Measurements from ENCODE around the gene RPUSD1. TPM values are rescaled to one million over a fixed set of nuclear protein-coding genes. Genes with fewer than 3 reads are reported as not detected.
"Not testable (repeated sequence)": the region's sequence is repeated elsewhere in the genome, so short reads cannot be mapped to it uniquely, and the experiment has no call there.

The RPUSD1 gene
- polyA plus RNA-seq, 2 of the 4 experiments (the other 2 are of a cell fraction): 10.6 to 29.3 TPM

- TF ChIP-seq, protein P1, sequence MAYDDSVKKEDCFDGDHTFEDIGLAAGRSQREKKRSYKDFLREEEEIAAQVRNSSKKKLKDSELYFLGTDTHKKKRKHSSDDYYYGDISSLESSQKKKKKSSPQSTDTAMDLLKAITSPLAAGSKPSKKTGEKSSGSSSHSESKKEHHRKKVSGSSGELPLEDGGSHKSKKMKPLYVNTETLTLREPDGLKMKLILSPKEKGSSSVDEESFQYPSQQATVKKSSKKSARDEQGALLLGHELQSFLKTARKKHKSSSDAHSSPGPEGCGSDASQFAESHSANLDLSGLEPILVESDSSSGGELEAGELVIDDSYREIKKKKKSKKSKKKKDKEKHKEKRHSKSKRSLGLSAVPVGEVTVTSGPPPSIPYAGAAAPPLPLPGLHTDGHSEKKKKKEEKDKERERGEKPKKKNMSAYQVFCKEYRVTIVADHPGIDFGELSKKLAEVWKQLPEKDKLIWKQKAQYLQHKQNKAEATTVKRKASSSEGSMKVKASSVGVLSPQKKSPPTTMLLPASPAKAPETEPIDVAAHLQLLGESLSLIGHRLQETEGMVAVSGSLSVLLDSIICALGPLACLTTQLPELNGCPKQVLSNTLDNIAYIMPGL (CRISPR knock-in tag; IDR thresholded peaks at IDR 0.05; ENCODE audit: borderline replicate concordance): no peak
- no peak for TF ChIP-seq FOSL2 (IDR thresholded peaks at IDR 0.05)
- no peak for TF ChIP-seq FOSL2 (CRISPR knock-in tag; IDR thresholded peaks at IDR 0.05)
- TF ChIP-seq HOXB13 (CRISPR knock-in tag; IDR thresholded peaks at IDR 0.05; ENCODE audit: low read depth): no peak
- TF ChIP-seq RCOR1 (IDR thresholded peaks at IDR 0.05; ENCODE audit: low read depth, low read length): no peak
- no peak for TF ChIP-seq USF2 (IDR thresholded peaks at IDR 0.05)
- TF ChIP-seq RARB (CRISPR knock-in tag; IDR thresholded peaks at IDR 0.05): no peak
- TF ChIP-seq HDAC2 (IDR thresholded peaks at IDR 0.05): no peak
- no peak for TF ChIP-seq PHF8 (IDR thresholded peaks at IDR 0.05; ENCODE audit: borderline replicate concordance, low read depth)
- no peak for DNase-seq (ENCODE audit: low read depth in 1 of 2, low spot score in 1 of 2)
- Histone ChIP-seq H3K27ac (no peak overlapping the region), H3K4me1 (no peaks in the 10 kb centered on the region), H3K9me3 (no peaks in the 10 kb centered on the region), H3K4me2 (no peak overlapping the region), H3K4me3 (no peak overlapping the region)
- no peak for ATAC-seq
- no peak for FAIRE-seq
- ChIA-PET CTCF (interaction anchor here (2.0 to 3.3 kb wide), 2 partner anchors 9 to 31 kb away, joined by 6 to 26 read pairs; no protein-coding TSS in a partner anchor), POLR2A (no interaction called here)
- WGBS (ENCODE audit: missing lambda C conversion rate): 87% methylated on average over 9 of the region's 9 CpGs
These were observed 11.4 kb downstream of the RPUSD1 start for GRCh38 chr16:776824-777223.

DNA sequence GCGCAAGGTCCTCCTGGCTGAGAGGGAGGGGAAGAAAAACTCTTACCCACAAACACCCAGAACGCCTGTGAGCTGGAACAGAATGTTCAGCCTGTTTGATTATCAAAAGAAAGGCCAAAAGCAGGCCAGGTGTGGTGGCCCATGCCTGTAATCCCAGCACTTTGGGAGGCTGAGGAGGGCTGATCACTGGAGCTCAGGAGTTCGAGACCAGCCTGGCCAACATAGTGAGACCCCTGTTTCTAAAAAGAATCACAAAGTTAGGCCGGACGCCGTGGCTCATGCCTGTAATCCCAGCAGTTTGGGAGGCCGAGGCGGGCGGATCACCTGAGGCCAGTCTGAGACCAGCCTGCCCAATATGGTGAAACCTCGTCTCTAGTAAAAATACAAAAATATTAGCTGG is 11.9 kb downstream of the RPUSD1 start:
- H3K4me2 ChIP-seq; H3K4me1 ChIP-seq; POLR2A ChIA-PET; H3K4me3 ChIP-seq; H3K27ac ChIP-seq; H3K9me3 ChIP-seq; ATAC-seq; DNase-seq (ENCODE audit: low read depth in 1 of 2, low spot score in 1 of 2); FAIRE-seq: not testable (repeated sequence)
- CTCF ChIA-PET: interaction anchor here (1.1 to 3.3 kb wide), 3 partner anchors 9 to 30 kb away, joined by 3 to 26 read pairs (median 6); no protein-coding TSS in a partner anchor
- 90% methylated on average over 10 of the region's 10 CpGs for WGBS (ENCODE audit: missing lambda C conversion rate)

DNA sequence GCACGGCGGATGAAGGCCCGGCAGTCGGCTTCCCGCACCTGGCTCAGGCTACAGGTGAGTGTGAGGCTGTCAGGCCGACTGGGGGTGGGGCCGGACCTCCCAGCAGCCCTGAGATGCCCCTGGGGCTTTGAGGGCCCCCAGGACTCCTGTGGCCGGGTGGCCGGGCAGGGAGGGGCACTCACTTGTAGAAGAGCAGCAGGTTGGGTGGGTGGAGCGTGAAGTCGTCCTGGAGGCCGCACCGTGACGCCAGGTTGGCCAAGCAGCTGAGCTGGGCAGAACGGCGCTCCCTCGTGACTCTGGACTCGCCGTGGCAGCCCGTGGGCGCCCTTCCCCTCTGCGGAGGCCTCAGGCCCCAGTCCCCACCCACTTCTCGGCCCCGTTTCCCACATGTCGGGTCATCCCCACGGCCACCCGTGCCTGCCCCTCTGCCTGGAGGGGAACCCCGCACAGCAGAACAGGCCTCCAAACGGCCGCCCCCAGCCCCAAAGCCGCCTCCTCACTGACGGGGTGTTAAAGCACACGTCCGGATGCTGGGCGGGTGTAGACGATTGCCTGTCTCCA is 12.9 kb downstream of the RPUSD1 start:
- POLR2A ChIA-PET: no interaction called here
- CTCF ChIA-PET: interaction anchor here (1.1 to 3.3 kb wide), 2 partner anchors 10 to 25 kb away, joined by 3 to 26 read pairs; no protein-coding TSS in a partner anchor
- FAIRE-seq: no peak

More for the DNA sequence above, 12.9 kb downstream of the RPUSD1 start:
- H3K4me1 ChIP-seq: no peaks in the 10 kb centered on the region
- no peak overlapping the region for H3K4me3 ChIP-seq
- WGBS (ENCODE audit: missing lambda C conversion rate): 81% methylated on average over 24 of the region's 36 CpGs
- no peak overlapping the region for H3K4me2 ChIP-seq
- TF ChIP-seq CBX8 (IDR thresholded peaks at IDR 0.05) (no peak), MAZ (IDR thresholded peaks at IDR 0.05; ENCODE audit: borderline replicate concordance, low read depth, low read length) (no peak), E2F6 (IDR thresholded peaks at IDR 0.05; ENCODE audit: borderline replicate concordance, low read depth) (no peak), ELK1 (IDR thresholded peaks at IDR 0.05; ENCODE audit: low read depth, low read length) (no peak), EHF (CRISPR knock-in tag; IDR thresholded peaks at IDR 0.05) (no peak), EHMT2 (IDR thresholded peaks at IDR 0.05; ENCODE audit: low read depth) (no peak), MAFK (IDR thresholded peaks at IDR 0.05; ENCODE audit: partially characterized antibody) (no peak), NFE2L2 (conservative IDR thresholded peaks at IDR 0.05; ENCODE audit: low read length) (no peak), ZNF302 (CRISPR knock-in tag; IDR thresholded peaks at IDR 0.05) (no peak), CEBPB (IDR thresholded peaks at IDR 0.05) (no peak), FOSL2 (IDR thresholded peaks at IDR 0.05) (no peak), FOSL2 (CRISPR knock-in tag; IDR thresholded peaks at IDR 0.05) (no peak), FOXS1 (CRISPR knock-in tag; IDR thresholded peaks at IDR 0.05) (no peak), HOXA7 (CRISPR knock-in tag; IDR thresholded peaks at IDR 0.05) (no peak), HDAC2 (IDR thresholded peaks at IDR 0.05) (no peak), HES2 (IDR thresholded peaks at IDR 0.05) (no peak), POLR2A (IDR thresholded peaks at IDR 0.05; ENCODE audit: low read length) (no peak), NR3C1 (IDR thresholded peaks at IDR 0.05) (no peak)
- TF ChIP-seq, protein P2, sequence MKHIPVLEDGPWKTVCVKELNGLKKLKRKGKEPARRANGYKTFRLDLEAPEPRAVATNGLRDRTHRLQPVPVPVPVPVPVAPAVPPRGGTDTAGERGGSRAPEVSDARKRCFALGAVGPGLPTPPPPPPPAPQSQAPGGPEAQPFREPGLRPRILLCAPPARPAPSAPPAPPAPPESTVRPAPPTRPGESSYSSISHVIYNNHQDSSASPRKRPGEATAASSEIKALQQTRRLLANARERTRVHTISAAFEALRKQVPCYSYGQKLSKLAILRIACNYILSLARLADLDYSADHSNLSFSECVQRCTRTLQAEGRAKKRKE (CRISPR knock-in tag; IDR thresholded peaks at IDR 0.05; ENCODE audit: low read depth): no peak
- DNase-seq (ENCODE audit: low read depth in 1 of 2, low spot score in 1 of 2): no peak
- no peak overlapping the region for H3K27ac ChIP-seq
- ATAC-seq: no peak
- H3K9me3 ChIP-seq: no peaks in the 10 kb centered on the region
